Measurements from ENCODE around the gene FYB1. TPM values are rescaled to one million over a fixed set of nuclear protein-coding genes. Genes with fewer than 3 reads are reported as not detected.

FYB1 gene
- total RNA-seq, 2 donors from 2014 or later: not detected

DNA sequence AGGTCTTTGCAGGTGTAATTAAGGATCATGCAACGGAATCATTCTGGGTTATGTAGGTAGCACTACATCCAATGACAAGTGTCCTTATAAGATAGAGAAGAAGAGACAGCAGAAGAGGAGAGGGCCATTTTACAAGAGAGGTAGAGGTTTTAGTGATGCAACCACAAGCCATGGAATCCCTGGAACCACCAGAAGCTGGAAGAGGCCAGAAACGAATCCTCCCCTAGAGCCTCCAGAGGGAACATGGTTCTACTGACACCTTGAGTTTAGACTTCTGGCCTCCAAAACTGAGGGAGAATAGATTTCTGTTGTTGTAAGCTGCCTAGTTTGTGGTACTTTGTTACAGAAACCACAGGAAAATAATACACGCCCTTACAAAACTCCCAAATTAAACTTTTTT is 3.5 kb downstream of the FYB1 start:
- Mint-ChIP-seq H3K9me3 (no peaks in the 10 kb centered on the region), H3K36me3 (ENCODE audit: low read depth) (no peaks in the 10 kb centered on the region), H3K4me3 (no peak overlapping the region), H3K27ac (no peak overlapping the region), H3K4me1 (peaks cover 5% of the 10 kb centered on the region), H3K27me3 (ENCODE audit: insufficient read depth) (peaks cover 1% of the 10 kb centered on the region)
- Histone ChIP-seq H3K4me3 (ENCODE audit: low read length) (no peak overlapping the region), H3K4me1 (ENCODE audit: control insufficient read depth, insufficient read depth, low read length) (no peaks in the 10 kb centered on the region), H3K9ac (ENCODE audit: extremely low read depth, low read length, poor library complexity, severe bottlenecking) (no peak overlapping the region), H3K9me3 (ENCODE audit: control insufficient read depth, low read length) (no peaks in the 10 kb centered on the region), H3K36me3 (ENCODE audit: control insufficient read depth, insufficient read depth, low read length) (no peaks in the 10 kb centered on the region), H3K27ac (ENCODE audit: low read depth, low read length) (no peak overlapping the region), H3K27me3 (ENCODE audit: control insufficient read depth, insufficient read depth, low read length, poor library complexity, severe bottlenecking) (no peaks in the 10 kb centered on the region)
- 94 to 100% methylated on average over 2 of the region's 3 CpGs for WGBS, 2 experiments (ENCODE audit: insufficient coverage in 1 of 2, insufficient read length in 1 of 2)
- no peak for DNase-seq
- TF ChIP-seq CTCF (conservative IDR thresholded peaks at IDR 0.05): no peak

DNA sequence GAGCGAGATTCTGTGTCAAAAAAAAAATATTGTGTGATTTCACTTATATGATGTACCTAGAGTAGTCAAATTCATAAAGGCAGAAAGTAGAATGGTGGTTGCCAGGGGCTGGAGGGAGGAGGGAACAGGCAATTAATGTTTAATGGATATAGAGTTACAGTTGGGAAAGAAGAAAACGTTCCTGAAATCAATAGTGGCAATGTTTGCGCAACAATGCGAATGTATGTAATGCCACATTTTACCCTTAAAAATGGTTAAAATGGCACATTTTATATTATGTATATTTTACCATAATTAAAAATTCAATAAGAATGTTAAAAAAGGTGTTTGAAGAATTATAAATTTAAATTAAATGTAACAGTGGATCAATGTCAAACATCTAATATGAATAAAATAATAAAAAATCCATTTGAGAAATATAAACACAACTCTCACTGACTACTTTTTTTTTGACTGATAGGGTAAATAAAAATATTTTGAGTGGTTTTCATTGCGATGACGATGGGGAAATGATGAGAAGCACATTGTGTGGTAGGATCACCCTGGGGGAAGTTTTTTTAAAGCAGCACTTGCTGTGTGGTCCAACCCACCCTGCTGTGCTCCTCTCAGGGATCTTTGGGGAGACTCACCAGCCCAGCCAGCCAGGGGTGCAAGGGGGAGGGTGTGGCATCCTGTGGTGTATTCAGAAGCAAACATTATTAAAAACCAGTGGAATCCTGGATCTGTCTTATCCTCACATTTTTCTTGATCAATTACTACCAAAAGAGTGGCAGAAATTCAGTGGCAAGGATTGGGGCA is 4.3 kb downstream of the FYB1 start:
- H3K4me3 Mint-ChIP-seq: no peak overlapping the region
- H3K27me3 ChIP-seq (ENCODE audit: control insufficient read depth, insufficient read depth, low read length, poor library complexity, severe bottlenecking): no peaks in the 10 kb centered on the region
- no peak overlapping the region for H3K4me3 ChIP-seq (ENCODE audit: low read length)
- H3K4me1 ChIP-seq (ENCODE audit: control insufficient read depth, insufficient read depth, low read length): no peaks in the 10 kb centered on the region
- DNase-seq: no peak
- WGBS, 2 experiments (ENCODE audit: insufficient coverage in 1 of 2, insufficient read length in 1 of 2): 88 to 93% methylated on average over 4 to 6 of the region's 6 CpGs
- peaks cover 5% of the 10 kb centered on the region for H3K4me1 Mint-ChIP-seq
- no peaks in the 10 kb centered on the region for H3K36me3 ChIP-seq (ENCODE audit: control insufficient read depth, insufficient read depth, low read length)
- no peaks in the 10 kb centered on the region for H3K36me3 Mint-ChIP-seq (ENCODE audit: low read depth)
- no peak for TF ChIP-seq CTCF (conservative IDR thresholded peaks at IDR 0.05)
- no peak overlapping the region for H3K27ac ChIP-seq (ENCODE audit: low read depth, low read length)
- H3K9me3 Mint-ChIP-seq: no peaks in the 10 kb centered on the region
- no peaks in the 10 kb centered on the region for H3K9me3 ChIP-seq (ENCODE audit: control insufficient read depth, low read length)
- no peak overlapping the region for H3K27ac Mint-ChIP-seq
- H3K27me3 Mint-ChIP-seq (ENCODE audit: insufficient read depth): peaks cover 1% of the 10 kb centered on the region
- H3K9ac ChIP-seq (ENCODE audit: extremely low read depth, low read length, poor library complexity, severe bottlenecking): no peak overlapping the region

DNA sequence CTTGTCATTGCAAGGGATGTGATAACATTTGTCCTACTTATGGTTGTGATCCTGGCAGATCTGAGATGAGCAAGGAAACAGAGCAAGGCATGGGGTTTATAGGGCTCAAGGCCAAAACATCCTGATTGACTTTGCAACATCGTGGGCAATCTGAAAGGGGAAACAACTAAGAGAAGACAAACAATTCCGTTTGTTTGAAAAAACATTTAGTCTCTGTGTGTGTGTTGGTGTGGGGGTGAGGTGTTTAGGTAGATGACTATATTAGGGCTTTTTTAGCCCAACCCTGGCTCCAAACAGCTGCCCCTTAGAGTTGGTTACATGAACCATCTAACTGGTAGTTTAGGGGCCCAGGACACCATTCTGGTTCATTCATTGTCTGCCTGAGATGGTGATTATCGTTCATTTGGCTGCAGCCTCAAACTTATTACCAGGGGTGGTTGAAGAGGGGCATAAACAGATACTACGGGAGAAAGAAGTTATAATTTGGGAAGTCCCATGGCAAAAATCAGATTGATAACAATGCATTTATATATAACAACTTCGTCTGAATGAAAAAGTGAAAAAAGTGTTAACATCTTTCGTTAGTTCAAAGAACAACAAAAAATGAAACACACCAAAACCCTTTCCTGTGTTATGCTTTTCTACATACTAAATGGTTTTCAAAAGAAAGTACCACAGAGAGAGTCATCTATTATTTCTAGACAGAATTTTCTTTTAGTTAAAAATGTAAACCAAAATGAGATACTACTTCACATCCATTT is 5.7 kb downstream of the FYB1 start:
- Mint-ChIP-seq H3K4me3 (no peak overlapping the region), H3K9me3 (peaks cover 2% of the 10 kb centered on the region), H3K27ac (no peak overlapping the region), H3K36me3 (ENCODE audit: low read depth) (no peaks in the 10 kb centered on the region), H3K27me3 (ENCODE audit: insufficient read depth) (no peaks in the 10 kb centered on the region), H3K4me1 (peaks cover 5% of the 10 kb centered on the region)
- Histone ChIP-seq H3K4me3 (ENCODE audit: low read length) (no peak overlapping the region), H3K9me3 (ENCODE audit: control insufficient read depth, low read length) (no peaks in the 10 kb centered on the region), H3K4me1 (ENCODE audit: control insufficient read depth, insufficient read depth, low read length) (no peaks in the 10 kb centered on the region), H3K9ac (ENCODE audit: extremely low read depth, low read length, poor library complexity, severe bottlenecking) (no peak overlapping the region), H3K27ac (ENCODE audit: low read depth, low read length) (no peak overlapping the region), H3K27me3 (ENCODE audit: control insufficient read depth, insufficient read depth, low read length, poor library complexity, severe bottlenecking) (no peaks in the 10 kb centered on the region), H3K36me3 (ENCODE audit: control insufficient read depth, insufficient read depth, low read length) (no peaks in the 10 kb centered on the region)
- TF ChIP-seq CTCF (conservative IDR thresholded peaks at IDR 0.05): no peak
- no peak for DNase-seq
- WGBS, 2 experiments (ENCODE audit: insufficient coverage in 1 of 2, insufficient read length in 1 of 2): 91 to 100% methylated on average over 3 to 6 of the region's 6 CpGs
